ENCODE measurements around the gene MSI2.

Gene MSI2

DNA sequence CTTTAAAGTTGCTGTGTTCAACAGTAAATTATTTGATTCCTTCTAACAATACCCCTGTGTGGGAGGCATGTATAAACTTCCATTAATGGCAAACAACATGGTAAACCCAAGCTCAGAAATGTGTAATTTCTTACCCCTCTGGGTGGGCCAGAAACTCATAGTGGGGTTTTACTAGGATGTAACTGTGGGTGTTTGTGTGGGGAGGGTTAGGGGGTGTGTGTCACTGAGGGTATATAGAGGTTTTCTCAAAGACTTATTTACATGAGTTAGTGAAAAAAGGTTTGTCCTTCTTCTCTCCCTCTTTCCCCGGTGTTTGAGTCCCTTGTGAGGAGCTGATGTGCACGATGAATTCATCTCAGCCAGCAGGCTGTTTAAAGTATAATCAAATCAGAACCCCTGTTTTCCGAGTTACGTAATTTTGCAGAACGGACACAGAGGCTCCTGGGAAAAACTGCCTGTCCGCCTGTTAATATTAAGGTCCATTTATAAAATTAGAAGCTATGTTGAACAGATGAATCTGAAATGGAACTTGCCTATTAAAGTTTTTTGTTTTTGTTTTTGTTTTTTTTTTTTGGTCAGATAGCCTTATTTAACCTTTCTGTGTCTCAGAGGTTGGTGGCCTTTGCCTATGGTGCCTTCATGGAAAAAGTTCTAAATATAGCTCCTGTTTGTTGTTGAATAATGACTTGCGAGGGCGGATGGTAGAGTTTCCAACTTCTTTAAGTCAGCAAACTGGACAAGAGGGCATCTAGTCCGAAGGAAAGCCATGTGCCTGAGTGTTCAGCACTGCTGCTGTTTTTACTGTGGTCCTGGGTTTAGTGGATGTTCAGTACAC lies 73.3 kb downstream of the MSI2 start:
- Histone ChIP-seq H3K27me3 (ENCODE audit: low read length) (no peaks in the 10 kb centered on the region), H3K4me2 (ENCODE audit: low read depth, low read length, poor library complexity, severe bottlenecking) (no peak overlapping the region), H4K20me1 (ENCODE audit: low read depth, low read length) (no peaks in the 10 kb centered on the region), H3K9me3 (ENCODE audit: insufficient read depth, low read length) (no peaks in the 10 kb centered on the region), H2AFZ (ENCODE audit: low read depth, low read length, severe bottlenecking) (no peak overlapping the region), H3K9me2 (replicated peaks; ENCODE audit: insufficient read depth, low read length) (no peaks in the 10 kb centered on the region), H3K79me2 (ENCODE audit: insufficient read depth, low read length) (peaks cover 83% of the 10 kb centered on the region), H3K4me3 (ENCODE audit: insufficient read depth, low read length, poor library complexity, severe bottlenecking) (no peak overlapping the region), H3K36me3 (ENCODE audit: low read length) (no peaks in the 10 kb centered on the region), H3F3A (ENCODE audit: insufficient read depth) (no peaks in the 10 kb centered on the region), H3K27ac (ENCODE audit: low read depth, low read length) (no peak overlapping the region), H3K9ac (ENCODE audit: low read length) (no peak overlapping the region)
- TF ChIP-seq, protein P1, sequence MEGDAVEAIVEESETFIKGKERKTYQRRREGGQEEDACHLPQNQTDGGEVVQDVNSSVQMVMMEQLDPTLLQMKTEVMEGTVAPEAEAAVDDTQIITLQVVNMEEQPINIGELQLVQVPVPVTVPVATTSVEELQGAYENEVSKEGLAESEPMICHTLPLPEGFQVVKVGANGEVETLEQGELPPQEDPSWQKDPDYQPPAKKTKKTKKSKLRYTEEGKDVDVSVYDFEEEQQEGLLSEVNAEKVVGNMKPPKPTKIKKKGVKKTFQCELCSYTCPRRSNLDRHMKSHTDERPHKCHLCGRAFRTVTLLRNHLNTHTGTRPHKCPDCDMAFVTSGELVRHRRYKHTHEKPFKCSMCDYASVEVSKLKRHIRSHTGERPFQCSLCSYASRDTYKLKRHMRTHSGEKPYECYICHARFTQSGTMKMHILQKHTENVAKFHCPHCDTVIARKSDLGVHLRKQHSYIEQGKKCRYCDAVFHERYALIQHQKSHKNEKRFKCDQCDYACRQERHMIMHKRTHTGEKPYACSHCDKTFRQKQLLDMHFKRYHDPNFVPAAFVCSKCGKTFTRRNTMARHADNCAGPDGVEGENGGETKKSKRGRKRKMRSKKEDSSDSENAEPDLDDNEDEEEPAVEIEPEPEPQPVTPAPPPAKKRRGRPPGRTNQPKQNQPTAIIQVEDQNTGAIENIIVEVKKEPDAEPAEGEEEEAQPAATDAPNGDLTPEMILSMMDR (IDR thresholded peaks at IDR 0.05; ENCODE audit: insufficient read depth, low read length, poor library complexity, severe bottlenecking): no peak
- no peak for TF ChIP-seq EZH2phosphoT487 (conservative IDR thresholded peaks at IDR 0.05; ENCODE audit: low read length)

DNA sequence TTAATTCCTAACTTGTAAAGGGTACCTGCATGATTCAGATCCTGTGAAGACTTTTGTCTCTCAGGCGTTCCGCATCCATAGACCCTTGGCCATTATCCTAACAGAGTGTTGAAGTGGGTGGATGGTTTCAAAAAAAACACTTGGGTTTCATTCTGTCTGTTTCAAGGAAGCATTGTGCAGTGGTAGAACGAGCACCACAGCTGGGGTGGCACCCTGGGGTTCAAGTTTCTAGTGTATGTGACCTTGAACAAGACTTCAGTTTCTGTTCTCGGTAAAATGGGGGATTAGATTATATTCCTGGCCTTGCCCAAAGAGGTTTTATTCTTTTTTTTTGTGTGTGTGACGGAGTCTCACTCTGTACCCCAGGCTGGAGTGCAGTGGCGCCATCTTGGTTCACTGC lies 74.3 kb downstream of the MSI2 start:
- Histone ChIP-seq H3K4me3 (ENCODE audit: insufficient read depth, low read length, poor library complexity, severe bottlenecking) (no peak overlapping the region), H3K79me2 (ENCODE audit: insufficient read depth, low read length) (peaks cover 83% of the 10 kb centered on the region), H3K9me3 (ENCODE audit: insufficient read depth, low read length) (no peaks in the 10 kb centered on the region), H3K27me3 (ENCODE audit: low read length) (no peaks in the 10 kb centered on the region), H3K27ac (ENCODE audit: low read depth, low read length) (no peak overlapping the region), H3K4me2 (ENCODE audit: low read depth, low read length, poor library complexity, severe bottlenecking) (no peak overlapping the region), H3K36me3 (ENCODE audit: low read length) (no peaks in the 10 kb centered on the region), H2AFZ (ENCODE audit: low read depth, low read length, severe bottlenecking) (no peak overlapping the region), H3K9me2 (replicated peaks; ENCODE audit: insufficient read depth, low read length) (no peaks in the 10 kb centered on the region), H3F3A (ENCODE audit: insufficient read depth) (no peaks in the 10 kb centered on the region), H3K9ac (ENCODE audit: low read length) (no peak overlapping the region), H4K20me1 (ENCODE audit: low read depth, low read length) (no peaks in the 10 kb centered on the region)
- TF ChIP-seq, protein P1 (IDR thresholded peaks at IDR 0.05; ENCODE audit: insufficient read depth, low read length, poor library complexity, severe bottlenecking): no peak
- no peak for TF ChIP-seq EZH2phosphoT487 (conservative IDR thresholded peaks at IDR 0.05; ENCODE audit: low read length)

DNA sequence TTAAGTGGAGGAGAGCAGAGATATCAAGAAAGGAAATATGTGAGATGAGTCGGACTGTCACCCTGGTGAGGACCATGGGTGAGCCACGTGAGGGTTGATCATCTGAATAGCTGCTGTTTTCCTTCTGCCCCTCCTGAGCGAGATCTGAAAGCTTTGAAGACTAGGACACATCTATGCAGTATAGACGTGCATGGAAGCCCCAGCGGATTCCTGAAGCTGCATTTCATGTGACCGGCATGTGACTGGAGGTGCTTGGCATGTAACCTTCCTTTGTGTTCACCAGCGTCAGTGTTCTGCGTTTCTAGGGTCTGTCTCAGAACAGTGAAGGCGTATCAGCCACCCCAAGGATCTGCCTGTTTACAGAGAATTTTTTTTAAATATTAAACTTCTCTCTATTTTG lies 75.1 kb downstream of the MSI2 start:
- Histone ChIP-seq H3K27ac (ENCODE audit: low read depth, low read length) (no peak overlapping the region), H3F3A (ENCODE audit: insufficient read depth) (no peaks in the 10 kb centered on the region), H3K27me3 (ENCODE audit: low read length) (no peaks in the 10 kb centered on the region), H3K9ac (ENCODE audit: low read length) (no peak overlapping the region), H3K9me3 (ENCODE audit: insufficient read depth, low read length) (no peaks in the 10 kb centered on the region), H3K4me3 (ENCODE audit: insufficient read depth, low read length, poor library complexity, severe bottlenecking) (no peak overlapping the region), H3K79me2 (ENCODE audit: insufficient read depth, low read length) (peaks cover 81% of the 10 kb centered on the region), H3K9me2 (replicated peaks; ENCODE audit: insufficient read depth, low read length) (no peaks in the 10 kb centered on the region), H3K36me3 (ENCODE audit: low read length) (no peaks in the 10 kb centered on the region), H3K4me2 (ENCODE audit: low read depth, low read length, poor library complexity, severe bottlenecking) (no peak overlapping the region), H2AFZ (ENCODE audit: low read depth, low read length, severe bottlenecking) (no peak overlapping the region), H4K20me1 (ENCODE audit: low read depth, low read length) (no peaks in the 10 kb centered on the region)
- no peak for TF ChIP-seq EZH2phosphoT487 (conservative IDR thresholded peaks at IDR 0.05; ENCODE audit: low read length)
- TF ChIP-seq, protein P1 (IDR thresholded peaks at IDR 0.05; ENCODE audit: insufficient read depth, low read length, poor library complexity, severe bottlenecking): no peak

Data from SU-DHL-6 (cell line).